GM10847 (cell line): Measurements from ENCODE around the gene NHLRC2.

Source experiments
- POLR2A ChIP-seq: IDR thresholded peaks from 2 replicates; pipeline ENCODE4 v1.6.1; 2011; ENCODE audit not compliant: insufficient read length; ENCODE audit errors: extremely low read depth

Gene NHLRC2

GRCh38 chr10:113854013-113854760, at the start of gene NHLRC2, which contains the start of gene DCLRE1A:
Gene NHLRC2 (plus strand): TSS chr10:113854661. CDS start chr10:113854873, 212 bp downstream.
Gene DCLRE1A (minus strand): TSS chr10:113854082. CDS start chr10:113853182, 900 bp downstream.
- TF ChIP-seq POLR2A: peak; percentile 36

- no peak for TF ChIP-seq POLR2A
Observed at GRCh38 chr10:113806503-113806902, 48.0 kb upstream of the NHLRC2 start.

GRCh38 chr10:113808168-113808567, 46.3 kb upstream of the NHLRC2 start:
- no peak for TF ChIP-seq POLR2A

GRCh38 chr10:113819989-113820388, 34.5 kb upstream of the NHLRC2 start:
- no peak for TF ChIP-seq POLR2A

GRCh38 chr10:113820507-113820906, 34.0 kb upstream of the NHLRC2 start:
- no peak for TF ChIP-seq POLR2A

GRCh38 chr10:113822174-113822573, 32.3 kb upstream of the NHLRC2 start:
- no peak for TF ChIP-seq POLR2A

- TF ChIP-seq POLR2A: no peak
Observed at GRCh38 chr10:113823389-113823788, 31.1 kb upstream of the NHLRC2 start.

GRCh38 chr10:113825791-113826190, 28.7 kb upstream of the NHLRC2 start:
- TF ChIP-seq POLR2A: no peak

GRCh38 chr10:113842171-113842570, 12.3 kb upstream of the NHLRC2 start:
- TF ChIP-seq POLR2A: no peak

- TF ChIP-seq POLR2A: no peak
Observed at GRCh38 chr10:113843972-113844485, 10.4 kb upstream of the NHLRC2 start.

GRCh38 chr10:113846036-113846435, 8.4 kb upstream of the NHLRC2 start:
- no peak for TF ChIP-seq POLR2A

- no peak for TF ChIP-seq POLR2A
Observed at GRCh38 chr10:113849140-113849803, 5.2 kb upstream of the NHLRC2 start.

- no peak for TF ChIP-seq POLR2A
Observed at GRCh38 chr10:113849946-113850345, 4.5 kb upstream of the NHLRC2 start.

GRCh38 chr10:113853578-113854012, 866 bp upstream of the NHLRC2 start:
- TF ChIP-seq POLR2A: no peak

GRCh38 chr10:113854761-113855588, 514 bp downstream of the NHLRC2 start:
- TF ChIP-seq POLR2A: peak; percentile 62
